Cortex of kidney (tissue), 1 donor: ENCODE measurements around the gene TNFRSF11A.

ENCODE experiments used
- DNase-seq: peaks from one replicate; lab custom pipeline; 2025; lab: John Stamatoyannopoulos, UW

The TNFRSF11A gene

GRCh38 chr18:62325806-62326645 lies 916 bp downstream of the TNFRSF11A start:
- no peak for DNase-seq

- DNase-seq = no peak
These were observed 1.7 kb downstream of the TNFRSF11A start for GRCh38 chr18:62326646-62327348.

- DNase-seq = no peak
These were observed 2.9 kb downstream of the TNFRSF11A start for GRCh38 chr18:62327977-62328376.

- no peak for DNase-seq
These were observed 3.7 kb downstream of the TNFRSF11A start for GRCh38 chr18:62328586-62329525.

GRCh38 chr18:62329691-62330454 lies 4.8 kb downstream of the TNFRSF11A start:
- DNase-seq = no peak

GRCh38 chr18:62330650-62331049 lies 5.5 kb downstream of the TNFRSF11A start:
- no peak for DNase-seq

- no peak for DNase-seq
These were observed 6.7 kb downstream of the TNFRSF11A start for GRCh38 chr18:62331581-62332356.

GRCh38 chr18:62332431-62332830 lies 7.3 kb downstream of the TNFRSF11A start:
- DNase-seq = no peak

- DNase-seq = no peak
These were observed 8.0 kb downstream of the TNFRSF11A start for GRCh38 chr18:62332964-62333695.

- DNase-seq = no peak
These were observed 9.0 kb downstream of the TNFRSF11A start for GRCh38 chr18:62334120-62334519.

GRCh38 chr18:62335494-62335893 lies 10.4 kb downstream of the TNFRSF11A start:
- DNase-seq = no peak

- no peak for DNase-seq
These were observed 11.5 kb downstream of the TNFRSF11A start for GRCh38 chr18:62336618-62337017.

- DNase-seq = no peak
These were observed 12.2 kb downstream of the TNFRSF11A start for GRCh38 chr18:62337336-62337735.

GRCh38 chr18:62338446-62339105 lies 13.5 kb downstream of the TNFRSF11A start:
- DNase-seq = no peak

GRCh38 chr18:62339106-62339988 lies 14.2 kb downstream of the TNFRSF11A start:
- no peak for DNase-seq

- DNase-seq = no peak
These were observed 15.9 kb downstream of the TNFRSF11A start for GRCh38 chr18:62340996-62341395.

- DNase-seq = no peak
These were observed 16.4 kb downstream of the TNFRSF11A start for GRCh38 chr18:62341473-62341872.

GRCh38 chr18:62342884-62343283 lies 17.8 kb downstream of the TNFRSF11A start:
- DNase-seq = no peak
